Glutamatergic neuron (in vitro differentiated cells): ENCODE results near the gene FRK. TPM values are rescaled to one million over a fixed set of nuclear protein-coding genes. Genes with fewer than 3 reads are reported as not detected.
"Not testable (repeated sequence)": the region's sequence is repeated elsewhere in the genome, so short reads cannot be mapped to it uniquely, and the experiment has no call there.

Experiments used
- DNase-seq: peaks from one replicate; pipeline ENCODE4 v3.0.0; 2022
- H3K27ac Mint-ChIP-seq: one replicate; pipeline ENCODE4 v1.8.0; 2020; ENCODE audit warnings: mild to moderate bottlenecking, mixed read lengths, inconsistent platforms; ENCODE audit not compliant: unreplicated experiment
- H3K27me3 Mint-ChIP-seq: one replicate; pipeline ENCODE4 v1.8.0; 2020; ENCODE audit warnings: mild to moderate bottlenecking, moderate library complexity, mixed read lengths, inconsistent platforms; ENCODE audit not compliant: unreplicated experiment
- H3K36me3 Mint-ChIP-seq: one replicate; pipeline ENCODE4 v1.8.0; 2020; ENCODE audit warnings: mild to moderate bottlenecking, mixed read lengths, inconsistent platforms; ENCODE audit not compliant: unreplicated experiment
- H3K4me1 Mint-ChIP-seq: one replicate; pipeline ENCODE4 v1.8.0; 2020; ENCODE audit warnings: mild to moderate bottlenecking, low read depth, mixed read lengths, inconsistent platforms; ENCODE audit not compliant: unreplicated experiment
- H3K4me3 Mint-ChIP-seq: one replicate; pipeline ENCODE4 v1.8.0; 2020; ENCODE audit warnings: mild to moderate bottlenecking, mixed read lengths, inconsistent platforms; ENCODE audit not compliant: unreplicated experiment
- H3K9me3 Mint-ChIP-seq: one replicate; pipeline ENCODE4 v1.8.0; 2020; ENCODE audit warnings: mild to moderate bottlenecking, moderate library complexity, mixed read lengths, inconsistent platforms; ENCODE audit not compliant: unreplicated experiment
- total RNA-seq: library from RNA; stranded (reverse); fragmentation: NEBNext Ultra II Directional; extraction: Animal tissue kit (Norgen Biotek cat#: 25700); gene quantifications from one replicate; pipeline ENCODE4 v1.2.1, GENCODE V29; 2021; ENCODE audit not compliant: unreplicated experiment
- TF ChIP-seq, protein P1 (sequence below): fragments of 200-600 bp; sonication (generic); IDR thresholded peaks from one replicate; pipeline ENCODE4 v1.5.0; 2021; ENCODE audit not compliant: partially characterized antibody, unreplicated experiment

Gene FRK
- total RNA-seq, 1 donor from 2014 or later = 0.37 TPM

DNA sequence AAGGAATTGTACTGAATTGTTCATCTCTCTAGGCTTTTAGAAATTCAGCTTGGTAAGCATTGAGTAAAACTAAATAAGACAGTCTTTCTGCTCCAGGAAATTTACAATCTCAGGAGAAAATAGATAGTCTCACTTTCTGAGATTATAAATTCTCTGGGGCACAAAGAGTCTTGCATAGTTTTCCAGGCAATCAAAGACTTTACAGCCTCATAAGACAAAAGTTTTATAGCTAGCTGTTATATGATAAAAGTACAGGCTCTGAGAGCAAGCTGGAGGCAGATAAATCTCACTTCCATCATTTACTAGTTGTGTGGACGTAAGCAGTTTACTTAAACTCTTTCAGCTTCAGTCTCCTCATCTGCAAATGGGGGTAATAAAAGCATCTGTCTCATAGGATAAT is 11.4 kb downstream of the FRK start:
- Mint-ChIP-seq H3K27ac (no peak overlapping the region), H3K36me3 (no peaks in the 10 kb centered on the region), H3K4me3 (no peak overlapping the region), H3K4me1 (no peaks in the 10 kb centered on the region), H3K27me3 (no peaks in the 10 kb centered on the region), H3K9me3 (peaks cover 2% of the 10 kb centered on the region)
- TF ChIP-seq, protein P1, sequence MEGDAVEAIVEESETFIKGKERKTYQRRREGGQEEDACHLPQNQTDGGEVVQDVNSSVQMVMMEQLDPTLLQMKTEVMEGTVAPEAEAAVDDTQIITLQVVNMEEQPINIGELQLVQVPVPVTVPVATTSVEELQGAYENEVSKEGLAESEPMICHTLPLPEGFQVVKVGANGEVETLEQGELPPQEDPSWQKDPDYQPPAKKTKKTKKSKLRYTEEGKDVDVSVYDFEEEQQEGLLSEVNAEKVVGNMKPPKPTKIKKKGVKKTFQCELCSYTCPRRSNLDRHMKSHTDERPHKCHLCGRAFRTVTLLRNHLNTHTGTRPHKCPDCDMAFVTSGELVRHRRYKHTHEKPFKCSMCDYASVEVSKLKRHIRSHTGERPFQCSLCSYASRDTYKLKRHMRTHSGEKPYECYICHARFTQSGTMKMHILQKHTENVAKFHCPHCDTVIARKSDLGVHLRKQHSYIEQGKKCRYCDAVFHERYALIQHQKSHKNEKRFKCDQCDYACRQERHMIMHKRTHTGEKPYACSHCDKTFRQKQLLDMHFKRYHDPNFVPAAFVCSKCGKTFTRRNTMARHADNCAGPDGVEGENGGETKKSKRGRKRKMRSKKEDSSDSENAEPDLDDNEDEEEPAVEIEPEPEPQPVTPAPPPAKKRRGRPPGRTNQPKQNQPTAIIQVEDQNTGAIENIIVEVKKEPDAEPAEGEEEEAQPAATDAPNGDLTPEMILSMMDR = no peak
- DNase-seq = no peak

DNA sequence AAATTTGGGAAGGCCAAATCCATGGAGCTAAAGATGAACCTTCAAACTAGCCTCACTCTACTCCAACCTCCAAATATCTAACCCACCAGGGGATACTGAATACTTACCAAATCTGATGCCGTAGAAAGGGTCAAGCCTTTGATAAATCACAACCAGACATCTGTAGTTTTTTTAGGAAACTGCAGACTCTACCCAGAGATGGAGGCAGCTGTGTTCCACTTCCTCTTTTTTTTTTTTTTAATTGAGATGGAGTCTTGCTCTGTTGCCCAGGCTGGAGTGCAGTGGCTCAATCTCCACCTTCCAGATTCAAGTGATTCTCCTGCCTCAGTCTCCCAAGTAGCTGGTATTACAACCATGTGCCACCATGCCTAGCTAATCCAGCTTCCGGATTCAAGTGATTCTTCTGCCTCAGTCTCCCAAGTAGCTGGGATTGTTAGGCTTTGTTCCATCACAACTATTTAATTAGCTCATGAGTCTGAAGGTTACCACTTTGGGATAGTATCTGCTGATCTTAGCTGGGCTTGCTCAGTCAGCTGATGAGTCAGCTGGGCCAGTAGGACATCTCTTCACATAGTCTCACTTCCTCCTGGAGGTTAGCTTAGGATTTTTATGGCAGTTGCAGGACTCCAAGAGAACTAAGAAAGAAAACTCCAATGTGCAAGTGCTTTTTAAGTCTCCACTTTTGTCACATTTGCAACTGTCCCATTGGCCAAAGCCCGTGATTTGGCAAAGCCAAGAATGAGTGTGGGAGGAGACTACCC is 13.3 kb downstream of the FRK start:
- no peak for DNase-seq
- H3K4me1 Mint-ChIP-seq = no peaks in the 10 kb centered on the region
- H3K27ac Mint-ChIP-seq = no peak overlapping the region
- TF ChIP-seq, protein P1 = no peak
- H3K27me3 Mint-ChIP-seq = no peaks in the 10 kb centered on the region
- no peak overlapping the region for H3K4me3 Mint-ChIP-seq
- no peaks in the 10 kb centered on the region for H3K36me3 Mint-ChIP-seq
- H3K9me3 Mint-ChIP-seq = peaks cover 2% of the 10 kb centered on the region

DNA sequence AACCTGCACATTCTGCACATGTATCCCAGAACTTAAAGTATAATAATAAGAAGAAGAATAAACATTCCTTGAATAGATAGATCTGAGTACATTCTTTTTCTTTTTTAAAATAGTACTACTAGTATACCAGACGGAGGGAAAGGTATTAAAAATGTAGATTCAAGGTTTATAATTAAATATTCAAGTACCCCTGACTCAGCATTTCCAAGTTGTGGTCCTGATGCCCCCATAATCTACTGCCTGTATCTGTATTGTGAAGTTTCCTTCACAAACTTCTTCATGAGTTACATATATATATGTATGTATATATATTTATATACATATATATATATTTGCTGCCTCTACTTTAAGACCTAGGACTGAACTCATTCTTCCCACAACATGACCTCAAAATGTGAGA is 14.0 kb downstream of the FRK start:
- H3K27ac Mint-ChIP-seq = no peak overlapping the region
- DNase-seq = no peak
- no peak overlapping the region for H3K4me3 Mint-ChIP-seq
- H3K9me3 Mint-ChIP-seq = peaks cover 2% of the 10 kb centered on the region
- no peaks in the 10 kb centered on the region for H3K36me3 Mint-ChIP-seq
- TF ChIP-seq, protein P1 = no peak
- H3K27me3 Mint-ChIP-seq = no peaks in the 10 kb centered on the region
- H3K4me1 Mint-ChIP-seq = no peaks in the 10 kb centered on the region

DNA sequence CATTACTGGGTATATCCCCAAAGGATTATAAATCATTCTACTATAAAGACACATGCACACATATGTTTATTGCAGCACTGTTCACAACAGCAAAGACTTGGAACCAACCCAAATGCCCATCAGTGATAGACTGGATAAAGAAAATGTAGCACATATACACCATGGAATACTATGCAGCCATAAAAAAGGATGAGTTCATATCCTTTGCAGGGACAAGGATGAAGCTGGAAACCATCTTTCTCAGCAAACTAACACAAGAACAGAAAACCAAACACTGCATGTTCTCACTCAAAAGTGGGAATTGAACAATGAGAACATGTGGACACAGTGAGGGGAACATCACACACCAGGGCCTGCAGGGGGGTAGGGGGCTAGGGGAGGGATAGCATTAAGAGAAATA is 14.4 kb downstream of the FRK start:
- not testable (repeated sequence) for H3K27me3 Mint-ChIP-seq, H3K27ac Mint-ChIP-seq, H3K9me3 Mint-ChIP-seq, DNase-seq, H3K36me3 Mint-ChIP-seq, H3K4me3 Mint-ChIP-seq, H3K4me1 Mint-ChIP-seq

DNA sequence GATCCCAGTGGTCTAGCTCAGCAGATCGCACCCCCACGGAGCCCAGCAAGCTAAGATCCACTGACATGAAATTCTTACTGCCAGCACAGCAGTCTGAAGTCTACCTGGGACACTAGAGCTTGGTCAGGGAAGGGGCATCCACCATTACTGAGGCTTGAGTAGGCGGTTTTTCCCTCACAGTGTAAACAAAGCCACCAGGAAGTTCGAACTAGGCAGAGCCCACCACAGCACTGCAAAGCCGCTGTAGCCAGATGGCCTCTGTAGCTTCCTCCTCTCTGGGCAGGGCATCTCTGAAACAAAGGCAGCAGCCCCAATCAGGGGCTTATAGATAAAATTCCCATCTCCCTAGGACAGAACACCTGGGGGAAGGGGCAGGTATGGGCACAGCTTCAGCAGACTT is 18.8 kb downstream of the FRK start:
- DNase-seq = no peak
- H3K36me3 Mint-ChIP-seq = no peaks in the 10 kb centered on the region
- TF ChIP-seq, protein P1 = no peak
- peaks cover under 1% of the 10 kb centered on the region for H3K9me3 Mint-ChIP-seq
- H3K4me3 Mint-ChIP-seq = no peak overlapping the region
- no peaks in the 10 kb centered on the region for H3K4me1 Mint-ChIP-seq
- H3K27ac Mint-ChIP-seq = no peak overlapping the region
- no peaks in the 10 kb centered on the region for H3K27me3 Mint-ChIP-seq
